HG03108 (cell line): Measurements from ENCODE around the gene ANTXRL.
"Not testable (repeated sequence)": the region's sequence is repeated elsewhere in the genome, so short reads cannot be mapped to it uniquely, and the experiment has no call there.

Experiments
- ATAC-seq: cut with Tn5 transposase; IDR thresholded peaks from one replicate; pipeline ENCODE4 v1.9.1; 2021; ENCODE audit warnings: moderate library complexity; ENCODE audit not compliant: unreplicated experiment

The ANTXRL gene

GRCh38 chr10:46272863-46273415 is 13.9 kb upstream of the ANTXRL start:
- ATAC-seq, result no peak

GRCh38 chr10:46273506-46274477 is 13.0 kb upstream of the ANTXRL start:
- ATAC-seq, result no peak

- ATAC-seq, result no peak
Measured at GRCh38 chr10:46277840-46278239, 9.0 kb upstream of the ANTXRL start.

GRCh38 chr10:46282421-46282831 is 4.4 kb upstream of the ANTXRL start:
- not testable (repeated sequence) for ATAC-seq

- ATAC-seq, result peak; percentile 29
Measured at GRCh38 chr10:46282842-46283574, 3.8 kb upstream of the ANTXRL start.

- ATAC-seq, result no peak
Measured at GRCh38 chr10:46283580-46284285, 3.1 kb upstream of the ANTXRL start.

- ATAC-seq, result peak; percentile 95
Measured at GRCh38 chr10:46284286-46285229, 2.2 kb upstream of the ANTXRL start.

GRCh38 chr10:46285300-46285699 is 1.5 kb upstream of the ANTXRL start:
- no peak for ATAC-seq

GRCh38 chr10:46285966-46286620 is 704 bp upstream of the ANTXRL start:
- no peak for ATAC-seq

GRCh38 chr10:46287846-46288477 is 1.2 kb downstream of the ANTXRL start:
- no peak for ATAC-seq

- ATAC-seq, result no peak
Measured at GRCh38 chr10:46288601-46289206, 1.9 kb downstream of the ANTXRL start.

- ATAC-seq, result no peak
Measured at GRCh38 chr10:46289209-46289810, 2.5 kb downstream of the ANTXRL start.

GRCh38 chr10:46290101-46290886 is 3.5 kb downstream of the ANTXRL start:
- ATAC-seq, result no peak

GRCh38 chr10:46291817-46292572 is 5.2 kb downstream of the ANTXRL start:
- no peak for ATAC-seq

GRCh38 chr10:46292573-46293023 is 5.8 kb downstream of the ANTXRL start:
- no peak for ATAC-seq

- no peak for ATAC-seq
Measured at GRCh38 chr10:46293228-46293627, 6.4 kb downstream of the ANTXRL start.
